PC-9 (cell line): ENCODE data around the gene KRT77. TPM values are rescaled to one million over a fixed set of nuclear protein-coding genes. Genes with fewer than 3 reads are reported as not detected.

Experiments
- BruUV-seq: library from RNA; stranded (reverse); fragments of 400-500 nt; replicated peaks from 2 replicates; lab custom pipeline; 2021; lab: Mats Ljungman, UMichigan
- CTCF ChIA-PET: fragments of 300-600 bp; sonication (Branson Sonifier 250); formaldehyde crosslinking; loops from one replicate; lab custom pipeline; 2022; ENCODE audit warnings: antibody characterized with exemption; lab: Charles Lee
- POLR2A ChIA-PET: fragments of 300-600 bp; sonication (Branson Sonifier 250); formaldehyde crosslinking; loops from one replicate; lab custom pipeline; 2022; ENCODE audit warnings: antibody characterized with exemption; ENCODE audit not compliant: unreplicated experiment; lab: Charles Lee
- DNase-seq, 2 experiments: peaks; one replicate each; pipeline versions ENCODE4 v3.0.0 to v3.0.0-alpha.2; 2015 to 2022; ENCODE audit warnings: mixed read lengths in 1 of 2
- H2AFZ ChIP-seq: fragments of 200-600 bp; sonication (generic); 2 replicates; pipeline ENCODE4 v1.8.1; 2017; ENCODE audit warnings: antibody characterized with exemption
- H3F3A ChIP-seq: fragments of 200-600 bp; sonication (generic); 2 replicates; pipeline ENCODE4 v1.8.1; 2017; ENCODE audit warnings: antibody characterized with exemption, mild to moderate bottlenecking, low read depth; ENCODE audit not compliant: insufficient read depth
- H3K27ac ChIP-seq: fragments of 200-600 bp; sonication (generic); 2 replicates; pipeline ENCODE4 v1.6.1; 2016; ENCODE audit warnings: mixed run types
- H3K27me3 ChIP-seq: fragments of 200-600 bp; sonication (generic); 2 replicates; pipeline ENCODE4 v1.6.1; 2016; ENCODE audit warnings: low read depth, mixed run types; ENCODE audit not compliant: insufficient read depth
- H3K36me3 ChIP-seq: fragments of 200-600 bp; sonication (generic); 2 replicates; pipeline ENCODE4 v1.6.1; 2016; ENCODE audit warnings: low read depth, mixed run types
- H3K4me1 ChIP-seq: fragments of 200-600 bp; sonication (generic); replicated peaks from 2 replicates; pipeline ENCODE4 v1.6.1; 2016; ENCODE audit warnings: mixed run types; ENCODE audit not compliant: insufficient read depth
- H3K4me2 ChIP-seq: fragments of 200-600 bp; sonication (generic); 2 replicates; pipeline ENCODE4 v1.6.1; 2017; ENCODE audit warnings: mixed run types
- H3K4me3 ChIP-seq: fragments of 200-600 bp; sonication (generic); 2 replicates; pipeline ENCODE4 v1.6.1; 2016; ENCODE audit warnings: mixed run types
- H3K79me2 ChIP-seq: fragments of 200-600 bp; sonication (generic); 2 replicates; pipeline ENCODE4 v1.6.1; 2017; ENCODE audit warnings: low read depth, mixed run types
- H3K9me2 ChIP-seq: fragments of 200-600 bp; sonication (generic); 2 replicates; pipeline ENCODE4 v1.8.1; 2017; ENCODE audit warnings: mild to moderate bottlenecking; ENCODE audit not compliant: insufficient read depth
- H3K9me3 ChIP-seq: fragments of 200-600 bp; sonication (generic); 2 replicates; pipeline ENCODE4 v1.8.1; 2016; ENCODE audit warnings: low read depth; ENCODE audit not compliant: insufficient read depth
- H4K20me1 ChIP-seq: fragments of 200-600 bp; sonication (generic); 2 replicates; pipeline ENCODE4 v1.8.1; 2017; ENCODE audit not compliant: insufficient read depth
- EZH2 ChIP-seq: fragments of 200-600 bp; sonication (generic); IDR thresholded peaks from 2 replicates; pipeline ENCODE4 v1.8.0; 2017; ENCODE audit warnings: antibody characterized with exemption, low read depth
- intact Hi-C: fragments of 100-400 bp; cut with micrococcal nuclease; formaldehyde crosslinking; loops from one replicate; pipeline ENCODE4 v1.10.0; 2022; ENCODE audit not compliant: unreplicated experiment
- total RNA-seq: library from RNA; stranded (reverse); gene quantifications from 2 replicates; pipeline ENCODE4 v1.2.3, GENCODE V29; 2021
- TF ChIP-seq, protein P1 (sequence below): fragments of 200-600 bp; sonication (generic); conservative IDR thresholded peaks from 2 replicates; pipeline ENCODE4 v1.6.1; 2017; ENCODE audit warnings: mixed run types, antibody characterized with exemption, mild to moderate bottlenecking, moderate library complexity

The KRT77 gene
- total RNA-seq, 1 experiment from 2014 or later = not detected

DNA sequence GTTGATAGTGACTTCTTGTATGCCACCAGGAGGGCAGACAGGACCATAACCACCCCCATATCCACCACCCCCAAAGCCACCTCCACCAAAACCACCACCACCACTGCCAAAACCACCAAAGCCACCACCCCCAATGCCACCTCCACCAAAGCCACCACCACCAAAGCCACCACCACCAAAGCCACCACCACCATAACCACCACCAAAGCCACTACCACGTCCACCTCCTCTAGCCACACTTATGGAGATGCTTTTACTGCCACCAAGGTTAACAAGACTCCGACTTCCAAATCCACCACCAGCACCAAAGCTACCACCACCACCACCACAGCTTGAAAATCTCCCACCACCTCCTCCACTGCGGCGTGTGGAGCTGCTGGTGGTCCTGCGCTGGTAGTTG lies 23.4 kb downstream of the KRT77 start:
- TF ChIP-seq, protein P1, sequence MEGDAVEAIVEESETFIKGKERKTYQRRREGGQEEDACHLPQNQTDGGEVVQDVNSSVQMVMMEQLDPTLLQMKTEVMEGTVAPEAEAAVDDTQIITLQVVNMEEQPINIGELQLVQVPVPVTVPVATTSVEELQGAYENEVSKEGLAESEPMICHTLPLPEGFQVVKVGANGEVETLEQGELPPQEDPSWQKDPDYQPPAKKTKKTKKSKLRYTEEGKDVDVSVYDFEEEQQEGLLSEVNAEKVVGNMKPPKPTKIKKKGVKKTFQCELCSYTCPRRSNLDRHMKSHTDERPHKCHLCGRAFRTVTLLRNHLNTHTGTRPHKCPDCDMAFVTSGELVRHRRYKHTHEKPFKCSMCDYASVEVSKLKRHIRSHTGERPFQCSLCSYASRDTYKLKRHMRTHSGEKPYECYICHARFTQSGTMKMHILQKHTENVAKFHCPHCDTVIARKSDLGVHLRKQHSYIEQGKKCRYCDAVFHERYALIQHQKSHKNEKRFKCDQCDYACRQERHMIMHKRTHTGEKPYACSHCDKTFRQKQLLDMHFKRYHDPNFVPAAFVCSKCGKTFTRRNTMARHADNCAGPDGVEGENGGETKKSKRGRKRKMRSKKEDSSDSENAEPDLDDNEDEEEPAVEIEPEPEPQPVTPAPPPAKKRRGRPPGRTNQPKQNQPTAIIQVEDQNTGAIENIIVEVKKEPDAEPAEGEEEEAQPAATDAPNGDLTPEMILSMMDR = no peak
- no peak for TF ChIP-seq EZH2
- no peaks in the 10 kb centered on the region for H4K20me1 ChIP-seq

DNA sequence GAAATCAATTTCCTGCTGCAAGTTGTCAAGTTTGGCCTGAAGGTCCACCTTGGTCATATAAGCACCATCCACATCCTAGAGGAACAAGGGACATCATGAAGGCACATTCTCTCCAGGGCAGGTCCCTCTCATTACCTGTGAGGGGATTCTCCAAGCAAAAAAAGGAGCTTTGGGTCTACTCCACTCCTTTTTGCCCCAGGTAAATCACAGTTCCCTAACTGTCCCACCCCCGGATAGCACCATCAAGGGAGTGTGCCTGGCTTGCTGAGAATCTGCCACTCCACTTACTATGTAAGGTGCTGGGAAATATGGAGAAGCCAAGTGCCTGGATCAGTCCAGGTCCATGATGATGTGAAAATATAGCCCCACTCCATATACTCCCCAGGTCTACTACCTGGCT lies 25.7 kb downstream of the KRT77 start:
- Histone ChIP-seq H3K9me2 (no peaks in the 10 kb centered on the region), H3F3A (peaks cover 14% of the 10 kb centered on the region), H3K36me3 (no peaks in the 10 kb centered on the region), H2AFZ (no peak overlapping the region), H3K4me2 (no peak overlapping the region), H3K4me3 (no peak overlapping the region), H4K20me1 (no peaks in the 10 kb centered on the region), H3K9me3 (no peaks in the 10 kb centered on the region), H3K79me2 (no peaks in the 10 kb centered on the region), H3K4me1 (peaks cover 13% of the 10 kb centered on the region), H3K27me3 (no peaks in the 10 kb centered on the region), H3K27ac (no peak overlapping the region)
- ChIA-PET POLR2A (no interaction called here), CTCF (no interaction called here)
- intact Hi-C loops = no loop called here
- TF ChIP-seq, protein P1 = no peak
- no peak for TF ChIP-seq EZH2
- BruUV-seq = no TSS peak
- no peak for DNase-seq

More for the DNA sequence above, 23.4 kb downstream of the KRT77 start:
- H3K27me3 ChIP-seq = no peaks in the 10 kb centered on the region
- no peak overlapping the region for H3K27ac ChIP-seq
- no peaks in the 10 kb centered on the region for H3F3A ChIP-seq
- H3K9me3 ChIP-seq = no peaks in the 10 kb centered on the region
- H3K79me2 ChIP-seq = no peaks in the 10 kb centered on the region
- CTCF ChIA-PET = no interaction called here
- H3K36me3 ChIP-seq = no peaks in the 10 kb centered on the region
- POLR2A ChIA-PET = no interaction called here
- H3K9me2 ChIP-seq = no peaks in the 10 kb centered on the region
- DNase-seq = no peak
- no TSS peak for BruUV-seq
- intact Hi-C loops = no loop called here
- H3K4me1 ChIP-seq = no peaks in the 10 kb centered on the region
- H3K4me3 ChIP-seq = no peak overlapping the region
- no peak overlapping the region for H2AFZ ChIP-seq
- no peak overlapping the region for H3K4me2 ChIP-seq

DNA sequence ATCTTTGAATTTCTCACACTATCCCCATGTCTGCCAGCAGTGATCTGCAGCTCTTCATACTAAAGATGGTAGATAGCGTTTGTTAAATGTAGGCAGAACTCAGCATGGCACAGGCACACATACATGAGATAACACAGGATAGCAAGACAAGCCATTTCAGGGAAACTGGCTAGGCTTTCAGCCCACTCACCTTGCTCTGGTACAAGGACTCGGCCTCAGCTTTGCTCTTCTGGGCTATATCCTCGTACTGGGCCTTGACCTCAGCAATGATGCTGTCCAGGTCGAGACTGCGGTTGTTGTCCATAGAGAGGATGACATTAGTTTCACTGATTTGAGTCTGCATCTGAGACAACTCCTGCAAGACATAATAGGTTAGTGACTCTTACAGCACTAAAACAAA lies 26.2 kb downstream of the KRT77 start:
- Histone ChIP-seq H3K27me3 (no peaks in the 10 kb centered on the region), H3K9me2 (no peaks in the 10 kb centered on the region), H3K4me3 (no peak overlapping the region), H4K20me1 (no peaks in the 10 kb centered on the region), H3K36me3 (no peaks in the 10 kb centered on the region), H3K4me1 (peaks cover 16% of the 10 kb centered on the region), H3K9me3 (no peaks in the 10 kb centered on the region), H3F3A (peaks cover 17% of the 10 kb centered on the region), H3K27ac (no peak overlapping the region), H3K4me2 (no peak overlapping the region), H3K79me2 (no peaks in the 10 kb centered on the region), H2AFZ (no peak overlapping the region)
- CTCF ChIA-PET = no interaction called here
- TF ChIP-seq, protein P1 = no peak
- TF ChIP-seq EZH2 = no peak
- intact Hi-C loops = no loop called here
- BruUV-seq = no TSS peak
- POLR2A ChIA-PET = no interaction called here
- DNase-seq = no peak
